GM19025 (cell line): Measurements from ENCODE around the gene GRM5.
"Not testable (repeated sequence)": the region's sequence is repeated elsewhere in the genome, so short reads cannot be mapped to it uniquely, and the experiment has no call there.

Experiments
- ATAC-seq: cut with Tn5 transposase; IDR thresholded peaks from one replicate; pipeline ENCODE4 v1.9.1; 2021; ENCODE audit warnings: mild to moderate bottlenecking, low read depth, moderate library complexity; ENCODE audit not compliant: unreplicated experiment

Gene GRM5

DNA sequence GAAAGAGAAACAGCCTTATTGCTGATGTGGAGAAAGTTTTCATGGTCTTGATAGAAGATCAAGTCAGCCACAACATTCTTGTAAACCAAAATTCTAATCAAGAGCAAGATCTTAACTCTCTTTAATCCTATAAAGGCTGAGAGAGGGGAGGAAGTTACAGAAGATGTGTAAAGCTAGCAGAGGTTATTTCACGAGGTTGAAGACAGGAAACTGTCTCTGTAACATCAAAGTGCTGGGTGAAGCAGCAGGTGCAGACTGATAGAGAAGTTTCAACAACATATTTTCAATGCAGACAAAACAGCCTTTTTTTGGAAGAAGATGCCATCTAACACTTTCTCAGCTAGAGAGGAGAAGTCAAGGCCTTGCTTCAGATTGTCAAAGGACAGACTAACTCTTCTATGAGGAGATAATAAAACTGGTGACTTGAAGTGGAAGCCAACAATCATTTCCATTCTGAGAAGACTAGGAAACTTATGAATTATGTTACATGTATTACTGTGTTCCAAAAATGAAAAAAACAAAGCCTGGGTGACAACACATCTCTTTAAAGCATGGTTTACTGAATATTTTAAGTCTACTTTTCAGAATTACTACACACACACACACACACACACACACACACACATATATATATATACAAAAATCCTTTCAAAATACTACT is 221.9 kb downstream of the GRM5 start:
- ATAC-seq: not testable (repeated sequence)

DNA sequence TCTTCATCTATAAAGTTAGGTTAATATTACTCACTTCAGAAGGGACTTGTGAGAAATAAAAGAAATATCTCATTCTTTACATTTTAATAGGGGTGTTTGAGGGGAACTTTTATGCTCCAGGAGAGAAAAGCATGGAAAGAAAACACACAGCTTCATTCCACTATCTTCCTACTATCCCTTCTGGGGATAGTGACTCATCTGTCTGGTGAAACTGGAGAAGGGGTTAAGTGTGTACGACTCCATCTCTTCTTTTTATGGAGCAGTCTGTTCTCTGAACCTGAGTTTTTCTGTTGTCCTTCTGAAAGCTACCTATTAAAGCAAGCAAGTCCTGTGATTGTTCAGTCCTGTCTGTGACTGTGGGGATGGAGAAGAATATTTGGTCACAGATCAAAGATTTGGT is 227.6 kb downstream of the GRM5 start:
- ATAC-seq: not testable (repeated sequence)

DNA sequence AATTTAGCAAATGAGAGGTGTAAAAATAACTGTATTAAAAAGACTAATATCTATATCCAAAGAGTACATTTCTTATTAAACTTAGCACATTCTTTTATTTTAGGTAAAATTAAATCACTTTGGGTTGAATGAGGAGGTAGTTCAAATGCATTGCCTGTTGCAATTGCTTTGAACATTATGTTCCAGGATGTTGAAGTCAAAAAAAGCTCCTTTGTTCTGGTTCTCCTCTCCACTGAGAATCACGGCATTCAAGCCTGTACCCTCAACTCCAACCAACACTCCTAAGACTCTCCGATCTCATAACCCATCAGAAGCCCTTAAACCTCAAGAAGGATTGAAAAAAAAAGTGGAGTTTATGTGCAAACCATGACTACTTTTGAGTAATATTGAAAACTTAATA is 230.1 kb downstream of the GRM5 start:
- ATAC-seq: not testable (repeated sequence)

DNA sequence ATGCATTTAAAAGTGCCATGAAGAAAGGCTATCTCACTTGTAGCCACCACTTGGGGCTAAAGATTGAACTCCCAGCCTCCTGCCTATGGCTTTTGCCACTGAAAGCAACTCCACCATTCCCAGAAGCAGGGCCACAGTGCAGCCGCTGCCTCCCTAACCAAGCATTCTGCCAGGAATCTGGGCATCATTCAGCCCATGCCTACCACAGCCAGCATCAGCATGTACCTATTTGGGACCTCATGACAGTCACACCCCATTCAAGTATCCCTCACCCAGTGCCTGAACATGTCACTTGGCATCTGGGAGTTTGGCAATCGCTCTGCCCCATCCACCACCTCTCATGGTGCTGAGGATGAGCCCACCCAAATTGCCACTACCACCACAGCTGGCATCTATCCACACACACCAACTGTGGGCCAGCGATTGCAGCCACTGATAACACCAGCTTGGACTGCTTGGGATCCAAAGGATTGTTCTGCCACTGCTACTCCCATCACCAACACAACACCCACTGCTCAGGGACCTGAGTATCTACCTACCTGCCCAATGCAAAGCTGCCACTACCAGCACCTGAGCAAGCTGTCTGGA is 234.4 kb downstream of the GRM5 start:
- ATAC-seq: no peak

DNA sequence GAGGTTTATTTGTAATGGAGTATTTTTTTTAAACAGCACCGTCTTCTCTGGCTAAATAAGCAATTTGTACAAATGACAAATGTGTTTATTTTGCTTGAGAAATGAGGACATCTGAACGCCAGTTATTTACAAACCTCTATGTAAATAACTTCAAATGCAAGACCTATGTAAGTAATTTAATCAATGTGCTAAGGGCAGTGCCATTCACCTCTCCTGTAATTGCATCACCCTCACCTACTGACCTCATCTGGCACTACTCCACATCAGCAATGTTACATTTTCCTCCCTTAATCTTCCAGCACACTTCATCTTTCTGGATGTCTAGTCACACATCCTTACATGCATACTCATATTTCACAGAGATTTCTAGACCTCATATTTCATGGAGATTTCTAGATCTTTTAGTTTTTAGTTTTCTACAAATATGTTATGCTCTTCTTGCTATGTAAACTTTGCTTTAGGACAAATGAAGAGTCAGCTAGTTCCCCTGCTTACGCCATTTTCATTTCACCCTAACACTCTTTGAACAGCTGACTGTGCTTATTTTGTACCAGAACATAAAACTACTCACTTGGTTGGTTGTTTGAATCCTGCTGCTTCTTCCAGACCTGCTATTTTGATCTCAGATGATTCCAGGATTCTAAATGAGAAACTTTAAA is 238.6 kb downstream of the GRM5 start:
- ATAC-seq: no peak

DNA sequence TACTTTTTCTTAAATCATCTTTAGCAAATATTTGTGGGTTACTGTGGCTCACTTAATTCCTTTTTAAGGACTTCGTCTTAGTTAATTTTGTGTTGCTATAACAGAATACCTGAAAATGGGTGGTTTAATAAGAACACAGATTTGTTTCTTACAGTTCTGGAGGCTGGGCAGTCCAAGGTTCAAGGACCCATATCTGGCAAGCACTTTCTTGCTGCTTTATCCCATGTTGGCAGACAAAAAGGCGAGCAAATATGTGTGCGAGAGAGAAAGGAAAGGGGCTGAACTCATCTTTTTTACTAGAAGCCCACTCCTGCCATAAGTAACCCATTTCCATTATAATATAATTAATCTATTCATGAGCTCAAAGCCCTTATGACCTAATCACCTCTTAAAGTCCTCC is 246.2 kb downstream of the GRM5 start:
- no peak for ATAC-seq

DNA sequence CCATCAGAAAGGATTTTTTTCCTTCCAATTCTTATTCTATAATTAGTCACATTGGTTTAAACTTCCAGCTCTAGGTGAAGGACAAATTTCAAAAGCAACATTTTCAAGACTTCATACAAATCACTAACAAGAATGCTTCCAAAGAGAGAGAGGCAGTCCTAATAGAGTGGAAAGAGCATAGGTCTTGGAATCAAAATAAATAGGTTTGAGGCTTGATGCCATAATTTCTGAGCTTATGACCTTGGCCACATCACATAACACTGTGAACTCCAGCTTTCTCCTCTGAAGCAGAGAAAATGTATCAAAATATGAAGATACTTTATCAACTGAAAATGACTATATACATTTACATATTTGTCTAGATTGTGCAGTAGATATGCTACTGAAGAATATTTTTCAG is 246.8 kb downstream of the GRM5 start:
- ATAC-seq: no peak

DNA sequence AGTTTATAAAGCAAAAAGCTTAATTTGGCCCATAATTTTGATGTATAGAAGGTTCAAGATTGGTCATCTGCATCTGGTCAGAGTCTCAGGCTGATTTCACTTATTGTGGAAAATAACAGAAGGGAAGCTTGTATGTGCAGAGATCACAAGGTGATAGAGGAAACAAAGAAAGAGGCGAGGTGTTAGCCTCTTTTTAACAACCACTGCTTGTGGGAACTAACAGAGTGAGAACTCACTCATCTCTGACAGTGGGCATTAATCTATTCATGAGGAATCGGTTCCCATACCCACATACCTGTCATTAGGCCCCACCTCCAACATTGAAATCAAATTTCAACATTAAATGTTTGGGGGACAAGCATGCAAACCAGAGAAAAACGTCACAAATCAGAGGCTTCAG is 250.3 kb downstream of the GRM5 start:
- no peak for ATAC-seq

DNA sequence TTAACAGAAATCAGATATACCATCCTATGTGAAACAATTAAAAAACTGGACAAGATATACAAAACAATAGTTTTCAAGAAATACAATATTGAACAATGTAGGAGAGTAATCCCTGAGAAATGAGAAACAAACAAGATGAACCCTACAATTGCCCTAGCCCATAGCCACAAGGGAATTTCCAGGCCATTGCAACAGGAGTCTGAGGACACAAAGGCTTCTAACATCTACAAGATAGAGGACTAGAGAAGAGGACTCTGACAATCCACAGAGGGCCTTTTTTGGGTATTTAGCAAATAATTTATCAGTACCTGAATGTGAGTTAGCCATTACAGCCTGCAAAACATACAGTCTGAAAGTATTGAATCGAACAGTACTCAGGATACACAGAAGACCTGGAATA is 251.7 kb downstream of the GRM5 start:
- ATAC-seq: no peak

DNA sequence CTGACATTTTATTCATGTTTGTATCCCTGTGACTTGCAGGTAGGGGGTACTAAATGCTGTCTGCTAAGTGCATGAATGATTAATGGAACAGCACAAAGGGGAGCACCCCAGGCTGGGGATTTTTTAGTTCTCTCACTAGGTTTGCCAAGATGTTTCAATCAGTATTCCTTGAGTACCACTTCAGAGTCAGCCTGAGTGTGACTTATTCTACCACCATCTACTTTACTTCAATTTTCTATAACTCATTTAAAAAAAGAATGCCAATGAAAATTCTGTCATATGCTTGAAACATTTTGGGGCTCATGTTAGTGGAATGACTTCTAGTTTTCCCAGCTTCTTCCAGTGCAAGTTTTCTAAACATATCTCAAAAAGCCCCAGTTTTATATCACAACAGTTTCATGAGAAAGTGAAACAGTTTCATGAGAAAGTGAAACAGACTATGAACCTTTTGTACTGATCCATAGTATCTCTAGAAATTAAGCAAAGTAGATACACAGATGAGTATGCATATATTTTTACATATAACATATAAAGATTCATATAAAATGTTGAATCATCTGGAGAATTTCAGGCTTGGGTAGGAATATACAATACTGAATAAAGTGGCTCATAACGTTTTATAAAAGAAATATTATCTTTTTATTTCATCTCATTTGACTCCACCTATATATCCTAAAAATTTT is 252.4 kb downstream of the GRM5 start:
- ATAC-seq: peak; percentile 68

DNA sequence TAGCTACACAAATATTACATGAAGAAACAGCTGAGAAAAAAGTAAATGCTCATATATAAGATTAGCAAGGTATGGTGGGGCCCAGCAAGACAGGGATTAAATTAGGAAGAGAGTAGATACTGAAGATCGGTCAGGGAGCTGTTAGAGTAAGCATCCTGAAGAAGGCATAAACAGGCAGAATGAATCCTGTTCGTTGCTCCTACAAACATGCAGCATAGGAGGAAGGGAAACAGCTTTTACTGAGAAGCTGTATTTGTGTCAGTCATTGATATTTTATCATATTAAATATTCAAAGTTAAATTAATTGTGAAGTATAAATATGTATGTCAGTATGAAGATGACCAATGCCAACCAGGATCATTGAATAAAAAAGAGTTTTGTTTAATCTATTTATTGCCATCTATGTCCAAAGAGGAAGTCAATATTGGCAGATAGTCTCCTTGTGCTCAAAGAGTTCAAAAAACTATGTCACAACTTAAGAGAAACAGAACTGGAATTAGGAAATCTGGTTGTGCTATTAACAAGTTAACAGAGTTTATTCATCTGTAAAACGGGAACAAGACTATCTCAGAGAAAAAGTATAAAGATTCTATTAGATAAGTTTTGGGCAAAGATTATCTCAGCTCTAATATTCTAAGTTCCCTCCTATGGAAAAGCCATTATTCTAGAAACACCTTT is 255.2 kb downstream of the GRM5 start:
- no peak for ATAC-seq

DNA sequence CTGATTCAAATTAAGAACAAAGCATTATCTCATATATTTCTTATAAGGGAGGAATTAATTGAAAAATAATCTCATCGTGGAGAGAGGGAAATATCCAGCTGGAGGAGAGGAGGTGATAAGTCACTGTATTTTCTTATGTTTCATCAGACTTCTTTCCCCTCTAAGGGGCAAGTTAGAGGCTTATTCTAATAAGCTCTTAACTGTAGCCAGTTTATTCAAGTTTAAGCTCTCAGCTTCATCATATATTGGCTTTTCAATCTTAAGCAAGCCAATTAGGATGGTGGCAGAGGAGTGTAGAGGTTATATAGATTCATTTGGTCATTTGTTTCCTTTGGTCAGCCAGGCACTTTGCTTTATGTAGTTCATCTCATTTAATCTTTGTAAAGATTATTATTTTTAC is 256.7 kb downstream of the GRM5 start:
- no peak for ATAC-seq

DNA sequence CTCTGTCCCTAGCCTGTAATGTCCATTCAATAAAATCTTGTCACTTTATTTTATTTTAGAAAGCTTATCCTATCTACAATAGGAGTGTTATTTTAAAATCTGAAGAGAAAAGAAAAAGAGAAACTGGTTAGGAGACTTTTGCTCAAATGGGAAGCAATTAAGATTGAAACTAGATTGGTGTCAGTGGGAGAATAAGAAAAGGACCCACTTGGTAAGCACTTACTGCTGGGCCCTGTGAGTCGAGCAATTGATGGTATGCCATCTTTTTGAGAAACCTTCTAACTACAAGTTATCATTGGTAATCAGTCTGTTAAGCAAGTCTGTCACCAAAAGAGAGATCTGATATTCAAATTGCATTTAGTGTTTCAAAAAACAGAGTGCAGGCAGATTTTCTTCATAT is 258.4 kb downstream of the GRM5 start:
- ATAC-seq: no peak

DNA sequence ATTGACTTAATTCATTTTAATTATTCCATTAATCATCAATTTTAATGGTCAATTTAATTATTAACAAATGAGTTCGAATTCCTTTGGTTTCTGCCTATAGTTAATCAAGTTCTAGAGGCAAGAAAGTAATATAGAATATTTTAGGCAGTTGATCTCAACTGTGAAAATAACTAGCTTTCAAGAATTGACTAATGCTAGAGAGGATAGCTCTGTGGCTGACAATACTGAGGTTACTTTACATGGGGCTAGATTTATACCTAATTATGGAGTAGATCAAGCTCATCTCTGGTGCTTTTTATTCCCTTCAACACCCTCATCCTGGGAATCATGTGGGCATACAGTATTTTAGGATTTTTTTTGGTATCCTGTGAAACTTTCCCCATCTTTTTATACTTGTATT is 259.4 kb downstream of the GRM5 start:
- no peak for ATAC-seq

DNA sequence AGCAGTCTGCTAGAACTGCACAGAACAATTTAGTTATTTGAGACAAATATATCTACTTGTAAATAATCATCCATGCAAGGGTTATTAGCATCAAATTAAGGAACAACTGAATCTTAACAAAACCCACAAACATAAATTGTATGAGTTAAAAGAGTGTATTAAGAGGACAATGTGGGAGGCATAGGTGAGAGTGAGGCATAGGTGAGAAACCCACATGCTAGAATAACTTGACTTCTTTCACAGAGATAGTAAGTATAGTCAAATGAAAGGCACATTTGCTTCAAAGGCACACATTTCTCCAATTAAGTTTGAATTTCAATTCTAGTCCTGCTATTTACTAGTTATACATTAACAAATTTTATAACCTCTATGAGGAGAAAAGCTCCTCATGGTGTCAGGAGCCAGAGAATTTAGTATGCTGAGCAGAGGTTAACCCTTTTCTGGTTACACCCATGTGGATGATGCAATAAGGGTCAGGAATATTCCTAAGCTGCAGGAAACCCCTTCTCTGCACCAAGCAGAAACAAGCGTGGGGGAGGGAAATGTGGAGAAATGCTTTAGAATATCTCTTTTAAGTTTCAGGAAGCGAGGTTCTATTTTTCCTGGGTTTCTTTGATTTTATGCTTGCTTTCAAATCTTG is 264.2 kb downstream of the GRM5 start:
- ATAC-seq: no peak

DNA sequence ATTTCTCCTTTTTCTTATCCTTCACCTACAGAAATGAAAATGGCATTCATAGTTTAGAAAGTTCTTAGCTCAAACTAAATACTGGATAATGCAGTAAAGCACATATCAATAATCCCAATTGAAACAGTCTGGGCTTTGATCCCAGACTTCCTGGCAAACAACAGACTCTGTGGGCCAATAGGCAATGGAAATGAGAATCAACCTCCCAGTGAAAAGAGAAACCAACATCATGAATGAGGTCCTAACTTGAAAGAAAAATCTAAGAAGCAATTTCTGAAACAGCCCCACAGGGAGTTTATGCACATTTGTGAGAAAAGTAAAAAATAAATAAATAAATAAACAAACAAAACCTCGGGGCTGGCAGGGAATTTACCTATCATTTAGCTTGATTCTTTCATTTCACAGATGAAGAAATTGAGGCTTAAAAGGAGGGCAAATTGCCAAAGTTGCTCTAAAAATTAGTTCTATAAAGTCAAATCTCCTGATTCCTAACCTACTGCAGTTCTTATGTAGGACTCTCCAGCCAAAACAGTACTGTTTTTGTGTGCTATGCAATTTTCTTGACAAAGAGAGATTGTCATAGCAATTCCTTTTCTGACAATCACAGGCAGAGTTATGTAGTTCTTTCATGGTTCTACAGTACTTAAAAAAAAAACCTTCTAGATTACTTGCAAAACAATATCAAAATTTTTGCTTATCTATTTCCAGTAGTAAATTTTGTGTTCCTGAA is 265.8 kb downstream of the GRM5 start:
- ATAC-seq: no peak

DNA sequence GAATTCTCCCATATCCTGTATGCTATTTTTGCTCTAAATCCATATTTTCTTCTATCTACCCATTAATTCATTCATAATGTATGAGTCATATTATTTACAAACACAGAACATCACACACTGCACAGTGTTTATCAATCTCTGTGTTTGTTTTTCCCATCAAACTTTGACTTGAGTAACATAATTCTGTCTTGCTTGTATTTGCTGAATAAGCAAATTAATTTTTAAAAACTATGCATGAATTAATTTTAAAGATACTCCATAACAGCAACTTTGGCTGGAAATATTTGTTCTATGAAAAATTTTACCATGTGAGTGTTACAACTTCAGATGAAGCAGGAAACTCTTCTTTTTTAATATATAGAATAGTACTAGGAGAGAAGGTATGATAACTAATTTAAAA is 275.6 kb downstream of the GRM5 start:
- no peak for ATAC-seq

DNA sequence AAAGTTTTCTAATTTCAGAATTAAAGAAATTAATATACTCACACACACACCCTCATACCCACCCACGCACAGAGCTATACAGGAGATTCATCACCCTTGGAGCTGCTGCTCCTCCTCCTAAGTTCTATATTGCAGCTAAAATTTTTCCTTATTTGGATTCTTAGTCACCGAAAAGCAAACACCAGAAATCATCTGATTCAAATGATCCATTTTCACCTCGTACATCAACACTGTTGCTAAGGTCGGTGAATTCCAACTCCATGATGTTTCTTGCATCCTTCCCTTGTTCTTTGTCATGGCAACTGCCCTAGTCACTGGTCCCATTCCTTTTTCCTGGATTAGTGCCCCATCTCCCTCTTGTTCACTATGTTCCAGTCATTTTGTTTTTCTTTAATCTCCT is 286.2 kb downstream of the GRM5 start:
- ATAC-seq: no peak

DNA sequence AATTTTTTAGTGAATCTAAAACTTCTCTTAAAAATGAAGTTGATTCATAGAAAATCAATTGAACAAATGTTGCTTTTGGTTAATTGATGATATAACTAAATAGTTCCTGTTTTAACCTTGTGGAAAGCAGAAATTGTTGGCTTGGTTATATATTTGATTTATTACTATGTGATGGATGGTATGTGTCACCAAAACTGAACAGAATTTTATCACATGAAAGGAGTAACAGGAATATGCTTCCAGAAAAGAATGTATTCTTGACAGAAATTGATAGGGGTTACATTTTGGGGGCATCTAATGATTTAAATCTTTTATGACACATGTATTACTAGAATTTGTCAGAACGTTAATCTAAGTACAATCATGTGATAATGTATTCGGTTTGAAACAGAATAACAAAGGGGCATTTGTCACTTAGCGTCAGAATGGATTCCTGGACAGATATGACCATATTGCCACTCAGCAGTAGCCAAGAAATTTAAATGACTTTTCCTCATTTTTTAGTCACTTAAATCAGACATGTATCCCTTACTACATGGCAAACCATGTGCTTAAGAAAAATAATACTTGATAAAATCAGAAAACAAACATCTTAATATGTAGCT is 295.2 kb downstream of the GRM5 start:
- ATAC-seq: no peak

DNA sequence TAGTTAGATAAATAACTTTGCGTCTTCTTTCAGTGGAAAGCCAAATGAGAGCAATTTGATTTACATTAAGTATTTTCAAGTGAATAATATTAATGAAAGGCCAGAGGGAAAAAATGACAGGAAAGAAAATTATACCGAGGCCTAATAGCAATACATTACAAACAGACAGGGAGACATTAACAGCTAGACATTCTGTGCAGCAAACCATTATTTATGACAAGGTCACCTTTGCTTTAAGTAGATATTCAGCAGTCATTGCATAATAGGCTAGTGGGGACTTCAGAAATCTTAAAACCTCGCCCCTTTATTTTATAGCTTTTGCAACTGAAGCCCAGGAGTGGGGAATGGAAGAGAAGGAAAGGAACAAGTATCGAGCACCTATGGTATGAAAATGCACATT is 321.6 kb downstream of the GRM5 start:
- ATAC-seq: no peak
